ENCODE measurements around the gene TMEM134. TPM values are rescaled to one million over a fixed set of nuclear protein-coding genes. Genes with fewer than 3 reads are reported as not detected.
"Not testable (repeated sequence)": the region's sequence is repeated elsewhere in the genome, so short reads cannot be mapped to it uniquely, and the experiment has no call there.

The TMEM134 gene
- total and polyA plus RNA-seq, 2 of the 4 experiments (the other 2 are of a cell fraction): 12.5 to 55.0 TPM

GRCh38 chr11:67514116-67514515, 45.1 kb upstream of the TMEM134 start:
- no peak overlapping the region for H2AK5ac ChIP-seq (ENCODE audit: low read depth, low read length)
- ATAC-seq (ENCODE audit: low read depth): no peak
- no peak overlapping the region for H3K4me2 ChIP-seq (ENCODE audit: low read depth, low read length)
- DNase-seq: no peak
- H2BK120ac ChIP-seq (ENCODE audit: low read depth, low read length): no peak overlapping the region
- intact Hi-C loops (cut with micrococcal nuclease): no loop called here
- no peaks in the 10 kb centered on the region; the same call in 1 of the 2 replicates for H3K9me1 ChIP-seq (ENCODE audit: insufficient read depth, low read length)
- CTCF ChIA-PET: no interaction called here
- no peak overlapping the region for H4K5ac ChIP-seq (ENCODE audit: low read depth, low read length)
- no peak overlapping the region for H3K4me3 ChIP-seq (ENCODE audit: insufficient read depth, low read depth, low read length)
- POLR2A ChIA-PET (ENCODE audit: unreplicated experiment): interaction anchor here (0.6 kb wide), 1 partner anchor 107 kb away, joined by 6 read pairs; no protein-coding TSS in a partner anchor
- in situ Hi-C loops (cut with MboI; ENCODE audit: low sequenced_read_pairs): no loop called here
- WGBS, 2 experiments (ENCODE audit: extremely low coverage in 2 of 2, insufficient read length in 1 of 2): no CpG with 5 or more reads among the region's 7 CpGs
- no peak for TF ChIP-seq RAD21 (IDR thresholded peaks at IDR 0.05; ENCODE audit: low read length)
- no peak for TF ChIP-seq SMC3 (IDR thresholded peaks at IDR 0.05; ENCODE audit: low read depth, low read length)
- no peak for TF ChIP-seq FOS (IDR thresholded peaks at IDR 0.05; ENCODE audit: low read depth, low read length)
- TF ChIP-seq MAZ (IDR thresholded peaks at IDR 0.05; ENCODE audit: borderline replicate concordance, low read depth, low read length): no peak
- TF ChIP-seq CHD1 (IDR thresholded peaks at IDR 0.05; ENCODE audit: low read depth, low read length): no peak
- no peak for TF ChIP-seq MXI1 (IDR thresholded peaks at IDR 0.05; ENCODE audit: borderline replicate concordance, low read depth, low read length)
- TF ChIP-seq ELK1 (IDR thresholded peaks at IDR 0.05; ENCODE audit: borderline replicate concordance, low read depth, low read length): no peak
- no peak for TF ChIP-seq POLR2A (IDR thresholded peaks at IDR 0.05; ENCODE audit: low read depth, low read length)
- H2BK15ac ChIP-seq (ENCODE audit: low read depth, low read length): no peak overlapping the region
- H3K9me3 ChIP-seq (ENCODE audit: control insufficient read depth, insufficient read depth, low read length): no peaks in the 10 kb centered on the region
- H4K91ac ChIP-seq (ENCODE audit: insufficient read depth, low read depth, low read length): no peak overlapping the region
- BruUV-seq (replicated peaks): no TSS peak
- no peak overlapping the region for H3K27ac ChIP-seq (ENCODE audit: insufficient read depth, low read length)
- H2AK9ac ChIP-seq (replicated peaks; ENCODE audit: low read depth, low read length, poor library complexity): no peak overlapping the region
- no peak overlapping the region for H3K18ac ChIP-seq (ENCODE audit: low read depth, low read length)
- H3K14ac ChIP-seq (replicated peaks; ENCODE audit: low read depth, low read length): no peak overlapping the region
- no peaks in the 10 kb centered on the region for H3K4me1 ChIP-seq (ENCODE audit: control insufficient read depth, insufficient read depth, low read length)
- H2BK20ac ChIP-seq (ENCODE audit: low read depth, low read length): no peak overlapping the region
- H2BK5ac ChIP-seq (ENCODE audit: low read depth, low read length, poor library complexity, severe bottlenecking): no peak overlapping the region
- no peaks in the 10 kb centered on the region for H3K36me3 ChIP-seq (ENCODE audit: control insufficient read depth, insufficient read depth, low read length)
- H3K9ac ChIP-seq (ENCODE audit: low read depth, low read length): no peak overlapping the region
- no peak overlapping the region for H4K8ac ChIP-seq (ENCODE audit: low read depth in 2 of 2, low read length in 2 of 2)
- no peak overlapping the region for H2AFZ ChIP-seq (replicated peaks; ENCODE audit: low read length, poor library complexity)
- dilution Hi-C loops (cut with HindIII; ENCODE audit: low sequenced_read_pairs, unreplicated experiment): no loop called here
- H3K56ac ChIP-seq (ENCODE audit: extremely low read depth, insufficient read depth, low read length): no peak overlapping the region
- H3K4ac ChIP-seq (ENCODE audit: low read depth, low read length): no peak overlapping the region
- no peaks in the 10 kb centered on the region for H3K79me1 ChIP-seq (ENCODE audit: low read depth in 1 of 2, low read length in 2 of 2)
- H3K23ac ChIP-seq (ENCODE audit: low read depth, low read length): no peak overlapping the region
- no peaks in the 10 kb centered on the region for H4K20me1 ChIP-seq (ENCODE audit: insufficient read depth, low read length)
- H3K27me3 ChIP-seq (ENCODE audit: control insufficient read depth, insufficient read depth, low read length): peaks cover 26% of the 10 kb centered on the region

GRCh38 chr11:67511558-67511957, 42.5 kb upstream of the TMEM134 start:
- H3K4me2 ChIP-seq (ENCODE audit: low read depth, low read length); H2BK5ac ChIP-seq (ENCODE audit: low read depth, low read length, poor library complexity, severe bottlenecking); H4K91ac ChIP-seq (ENCODE audit: insufficient read depth, low read depth, low read length); H3K9me3 ChIP-seq (ENCODE audit: control insufficient read depth, insufficient read depth, low read length); H3K27ac ChIP-seq (ENCODE audit: insufficient read depth, low read length); H2AK9ac ChIP-seq (replicated peaks; ENCODE audit: low read depth, low read length, poor library complexity); H2AFZ ChIP-seq (replicated peaks; ENCODE audit: low read length, poor library complexity); H2AK5ac ChIP-seq (ENCODE audit: low read depth, low read length); H3K4me1 ChIP-seq (ENCODE audit: control insufficient read depth, insufficient read depth, low read length); in situ Hi-C loops (cut with MboI; ENCODE audit: low sequenced_read_pairs); H3K56ac ChIP-seq (ENCODE audit: extremely low read depth, insufficient read depth, low read length); DNase-seq; H3K9ac ChIP-seq (ENCODE audit: low read depth, low read length); H2BK120ac ChIP-seq (ENCODE audit: low read depth, low read length); H4K5ac ChIP-seq (ENCODE audit: low read depth, low read length); H3K18ac ChIP-seq (ENCODE audit: low read depth, low read length); H3K9me1 ChIP-seq (ENCODE audit: insufficient read depth, low read length); H3K14ac ChIP-seq (replicated peaks; ENCODE audit: low read depth, low read length); H3K4me3 ChIP-seq (ENCODE audit: insufficient read depth, low read depth, low read length); CTCF ChIA-PET; dilution Hi-C loops (cut with HindIII; ENCODE audit: low sequenced_read_pairs, unreplicated experiment); H2BK15ac ChIP-seq (ENCODE audit: low read depth, low read length); H3K4ac ChIP-seq (ENCODE audit: low read depth, low read length); H4K20me1 ChIP-seq (ENCODE audit: insufficient read depth, low read length); H4K8ac ChIP-seq (ENCODE audit: low read depth in 2 of 2, low read length in 2 of 2); H3K79me1 ChIP-seq (ENCODE audit: low read depth in 1 of 2, low read length in 2 of 2); H2BK20ac ChIP-seq (ENCODE audit: low read depth, low read length); BruUV-seq (replicated peaks); H3K23ac ChIP-seq (ENCODE audit: low read depth, low read length); H3K36me3 ChIP-seq (ENCODE audit: control insufficient read depth, insufficient read depth, low read length); intact Hi-C loops (cut with micrococcal nuclease); POLR2A ChIA-PET (ENCODE audit: unreplicated experiment); ATAC-seq (ENCODE audit: low read depth): not testable (repeated sequence)
- WGBS, 2 experiments (ENCODE audit: extremely low coverage in 2 of 2, insufficient read length in 1 of 2): no CpG with 5 or more reads among the region's 4 CpGs
- peaks cover 13% of the 10 kb centered on the region for H3K27me3 ChIP-seq (ENCODE audit: control insufficient read depth, insufficient read depth, low read length)

Data from IMR-90 (cell line).